Measurements from ENCODE around the gene ROR1.

The ROR1 gene

GRCh38 chr1:64133036-64133435, 359.2 kb downstream of the ROR1 start:
- ChIA-PET POLR2A (no interaction called here), CTCF (interaction anchor here (0.9 to 2.0 kb wide), 3 partner anchors 113 to 445 kb away, joined by 3 to 14 read pairs (median 5); no protein-coding TSS in a partner anchor)
- no peaks in the 10 kb centered on the region for H3K36me3 ChIP-seq (ENCODE audit: control insufficient read depth in 2 of 2, insufficient read depth in 1 of 2, low read length in 2 of 2)
- no peak overlapping the region for H3K4me3 ChIP-seq (ENCODE audit: low read depth, low read length)
- no peaks in the 10 kb centered on the region for H3K9me3 ChIP-seq (ENCODE audit: control insufficient read depth, insufficient read depth, low read depth, low read length)
- no peaks in the 10 kb centered on the region for H3K4me1 ChIP-seq (ENCODE audit: control insufficient read depth, insufficient read depth, low read length)
- TF ChIP-seq ZNF704 (tag by site-specific recombination; IDR thresholded peaks at IDR 0.05) (no peak), ZNF701 (tag by site-specific recombination; IDR thresholded peaks at IDR 0.05) (no peak), ZNF843 (tag by site-specific recombination; IDR thresholded peaks at IDR 0.05) (no peak), ZNF121 (tag by site-specific recombination; IDR thresholded peaks at IDR 0.05) (no peak), ZNF623 (tag by site-specific recombination; IDR thresholded peaks at IDR 0.05) (no peak), ZSCAN18 (tag by site-specific recombination; IDR thresholded peaks at IDR 0.05) (no peak), ZIC2 (tag by site-specific recombination; IDR thresholded peaks at IDR 0.05) (no peak), ZNF19 (tag by site-specific recombination; IDR thresholded peaks at IDR 0.05; ENCODE audit: low read depth) (no peak), ZNF585B (tag by site-specific recombination; IDR thresholded peaks at IDR 0.05) (no peak), ZNF558 (tag by site-specific recombination; IDR thresholded peaks at IDR 0.05) (no peak), ZSCAN4 (tag by site-specific recombination; IDR thresholded peaks at IDR 0.05) (no peak), ZNF140 (tag by site-specific recombination; IDR thresholded peaks at IDR 0.05) (no peak), ZNF280D (tag by site-specific recombination; IDR thresholded peaks at IDR 0.05) (no peak), PATZ1 (tag by site-specific recombination; IDR thresholded peaks at IDR 0.05) (no peak), MYNN (tag by site-specific recombination; IDR thresholded peaks at IDR 0.05; ENCODE audit: borderline replicate concordance) (no peak), SALL2 (tag by site-specific recombination; IDR thresholded peaks at IDR 0.05; ENCODE audit: borderline replicate concordance) (no peak)
- no peak overlapping the region for H3K27ac ChIP-seq (ENCODE audit: extremely low read depth, low read depth, low read length)

Measured in HEK293 (cell line).